ENCODE results near the gene S100A7A.
A peak's percentile ranks its signal among the peaks of the same experiment; 100 is the strongest.
"Not testable (repeated sequence)": the region's sequence is repeated elsewhere in the genome, so short reads cannot be mapped to it uniquely, and the experiment has no call there.

The S100A7A gene

DNA sequence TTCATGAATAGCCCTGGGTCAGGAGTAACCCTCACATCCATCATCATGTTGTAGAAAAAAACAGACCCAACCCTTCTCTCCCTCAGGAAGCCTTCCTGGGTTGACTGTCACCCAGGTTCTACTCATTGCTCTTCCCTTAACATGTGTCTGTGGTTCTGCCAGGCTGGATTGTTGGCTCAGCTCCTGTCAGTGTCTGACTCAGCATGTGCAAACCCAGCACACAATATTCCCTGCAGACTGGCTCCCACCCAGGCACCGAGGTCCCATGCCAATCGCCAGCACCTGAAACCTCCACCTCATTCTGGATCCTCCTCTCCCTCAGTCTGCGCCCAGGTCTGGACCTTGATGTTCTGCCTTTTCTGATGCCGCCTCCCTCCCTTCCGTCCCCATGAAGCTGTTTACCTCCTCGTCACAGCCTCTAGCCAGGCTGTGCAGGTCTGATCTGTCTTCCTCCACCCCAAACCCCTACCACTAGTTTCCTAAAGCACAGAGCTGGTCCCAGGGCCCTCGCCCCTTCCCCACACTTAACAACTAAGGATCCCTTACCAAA, 21.1 kb upstream of the S100A7A start:
- no peak for DNase-seq (ENCODE audit: low spot score)

DNA sequence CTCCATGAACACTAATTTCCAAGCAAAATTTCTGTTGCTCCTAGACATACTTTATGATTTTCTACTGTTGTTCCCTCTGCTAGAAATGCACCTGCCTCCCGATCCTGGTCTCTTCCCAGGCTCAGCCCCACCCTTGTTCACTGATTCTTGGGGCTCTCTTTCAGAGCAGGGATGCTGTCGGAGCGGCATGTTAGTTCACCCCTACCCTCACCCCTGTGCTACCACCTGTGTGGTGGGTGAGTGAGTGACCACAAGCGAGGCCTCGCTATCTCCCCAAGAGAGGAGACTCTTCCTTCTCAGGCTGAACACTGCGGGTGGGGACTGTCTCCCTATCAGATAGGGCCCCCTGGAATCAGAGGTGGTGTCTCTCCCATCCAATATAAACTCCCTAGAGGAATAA, 20.5 kb upstream of the S100A7A start:
- DNase-seq (ENCODE audit: low spot score): no peak

DNA sequence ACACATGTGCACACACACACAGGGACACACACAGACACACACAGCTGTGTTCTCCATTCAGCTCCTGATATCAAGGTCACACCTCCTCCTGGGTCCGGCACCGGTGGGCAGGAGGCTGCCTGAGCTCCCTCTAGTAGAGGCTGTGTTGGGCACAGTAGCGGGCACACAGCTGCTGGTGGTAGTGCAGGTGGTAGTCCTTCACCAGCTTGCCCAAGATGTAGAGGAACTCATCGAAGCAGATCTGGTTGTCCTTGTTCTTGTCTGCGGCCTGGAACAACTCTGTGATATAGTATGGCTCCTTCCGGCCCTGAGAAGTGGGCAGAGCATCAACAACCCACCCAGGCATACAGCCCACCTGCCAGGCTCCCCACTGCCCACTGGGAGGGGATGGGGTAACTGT, 19.9 kb upstream of the S100A7A start:
- DNase-seq (ENCODE audit: low spot score): no peak

DNA sequence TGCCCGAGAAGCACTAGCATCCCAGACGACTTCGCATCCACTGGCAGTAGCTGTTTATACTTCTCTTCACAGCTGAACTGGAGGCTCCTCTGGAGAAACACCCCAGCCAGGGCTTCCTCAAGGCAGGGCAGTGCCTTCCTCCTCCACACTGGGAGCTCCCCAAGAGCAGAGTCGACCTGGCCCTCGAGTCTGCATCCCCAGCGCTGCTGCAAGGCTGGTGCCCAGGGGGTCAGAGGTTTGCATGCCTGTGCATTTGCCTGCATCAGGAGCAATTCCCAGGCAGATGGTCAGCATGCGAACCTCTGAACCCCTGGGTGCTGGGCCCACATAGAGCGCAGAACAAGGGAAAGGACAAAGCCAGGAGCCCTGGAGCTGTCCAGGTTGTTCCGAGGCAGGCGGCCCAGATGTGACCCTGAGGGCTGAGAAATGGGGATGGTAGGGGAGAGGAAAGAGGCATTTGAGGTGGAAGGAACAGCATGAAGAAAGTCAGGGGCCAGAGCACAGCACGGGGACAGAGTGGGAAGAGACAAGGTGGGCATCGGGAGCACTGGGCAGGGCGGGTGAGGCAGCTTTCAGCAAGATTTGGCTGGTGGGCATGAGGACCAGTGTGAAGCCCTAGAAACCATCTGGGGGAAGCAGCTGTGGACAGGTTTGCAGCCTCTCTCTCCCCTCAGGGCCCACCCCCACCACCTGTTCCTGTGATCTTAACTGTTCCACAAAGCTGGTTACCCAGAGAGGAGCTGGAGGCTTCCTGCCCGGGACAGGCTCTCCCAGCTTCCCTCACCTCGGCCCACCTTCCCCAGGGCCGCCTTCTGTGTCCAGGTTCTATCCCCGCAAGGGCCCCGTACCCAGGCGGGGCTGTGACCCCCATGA, 19.0 kb upstream of the S100A7A start:
- no peak for DNase-seq (ENCODE audit: low spot score)

DNA sequence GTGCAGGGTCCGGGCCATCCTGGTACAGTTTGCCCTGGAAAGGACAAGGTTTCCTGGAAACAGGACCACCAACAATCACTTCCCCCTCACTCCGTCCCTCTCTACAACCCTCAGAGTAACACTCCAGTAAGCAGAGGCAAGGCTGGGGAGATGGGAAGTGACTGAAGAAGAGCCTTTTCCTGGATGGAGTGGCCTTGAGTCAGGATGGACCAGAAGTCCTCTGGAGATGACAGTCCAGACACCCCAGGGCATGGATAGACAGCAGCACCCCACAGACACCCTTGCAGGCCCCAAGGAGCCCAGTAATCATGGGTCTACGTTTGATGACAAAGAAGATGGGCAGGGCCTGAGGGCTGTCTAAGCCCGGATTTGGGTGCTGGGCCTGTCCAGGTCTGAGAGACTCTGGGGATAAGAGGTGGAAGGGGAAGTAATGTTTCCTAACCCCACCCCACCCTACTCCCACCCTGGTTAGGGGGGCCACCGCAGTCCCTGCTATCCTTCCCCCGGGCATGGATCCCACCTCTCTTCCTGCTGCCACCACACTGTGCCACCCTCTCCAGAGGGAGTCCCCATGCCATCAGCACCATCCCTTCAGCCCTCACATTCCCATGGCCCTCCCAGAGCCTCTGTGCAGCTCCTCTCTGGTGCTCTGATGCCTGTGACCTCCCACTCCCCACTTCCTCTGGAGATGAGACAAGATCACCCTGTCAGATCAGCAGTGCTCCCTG, 18.2 kb upstream of the S100A7A start:
- DNase-seq (ENCODE audit: low spot score): no peak

DNA sequence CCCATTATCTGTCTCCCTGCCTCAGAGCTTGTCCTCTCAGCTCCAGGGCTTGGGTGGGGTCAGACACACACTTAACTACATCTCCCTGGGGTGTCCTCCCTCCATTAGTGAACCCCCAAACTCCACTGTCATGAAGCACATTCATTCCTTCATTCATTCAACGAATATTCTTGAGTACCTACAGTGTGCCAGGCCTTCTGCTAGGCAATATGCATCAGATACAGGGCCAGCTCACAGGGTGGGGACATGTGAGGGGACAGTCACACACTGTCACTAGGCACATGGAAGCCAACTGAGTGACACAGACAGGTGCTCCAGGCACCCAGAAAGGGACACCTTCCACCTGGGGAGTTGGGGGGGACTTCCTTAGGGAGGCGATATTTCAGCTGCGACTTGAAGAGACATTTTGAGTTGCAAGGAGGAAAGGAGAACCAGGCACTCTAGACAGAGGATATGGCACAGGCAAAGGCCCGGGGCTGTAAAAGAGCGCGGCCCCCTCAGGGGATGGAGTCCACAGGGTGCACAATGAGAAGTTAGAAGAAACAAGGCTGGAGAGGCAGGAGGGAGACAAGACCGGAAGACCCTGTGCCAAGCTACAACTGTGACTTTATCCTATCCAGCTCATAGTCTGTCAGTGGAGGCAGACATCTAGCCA, 16.8 kb upstream of the S100A7A start:
- no peak for DNase-seq (ENCODE audit: low spot score)

DNA sequence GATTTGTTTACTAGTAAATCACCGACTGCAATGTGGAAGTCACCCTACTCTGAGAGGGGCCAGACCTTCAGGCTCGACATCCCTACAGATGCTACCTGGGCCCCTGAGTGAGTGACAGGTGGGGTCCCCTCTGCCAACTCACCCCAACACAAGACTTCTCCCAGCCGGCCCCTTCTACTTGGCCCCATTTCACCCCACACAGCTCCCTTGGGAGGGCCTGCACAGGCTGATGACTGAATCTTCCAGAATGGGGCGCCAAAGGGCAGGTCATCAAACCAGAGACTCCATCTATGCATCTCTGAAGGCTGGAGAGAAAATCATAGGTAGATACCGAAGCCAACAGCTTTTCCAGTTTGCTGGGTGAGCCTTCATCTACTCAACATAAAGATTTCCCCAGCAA, 16.1 kb upstream of the S100A7A start:
- DNase-seq (ENCODE audit: low spot score): no peak

DNA sequence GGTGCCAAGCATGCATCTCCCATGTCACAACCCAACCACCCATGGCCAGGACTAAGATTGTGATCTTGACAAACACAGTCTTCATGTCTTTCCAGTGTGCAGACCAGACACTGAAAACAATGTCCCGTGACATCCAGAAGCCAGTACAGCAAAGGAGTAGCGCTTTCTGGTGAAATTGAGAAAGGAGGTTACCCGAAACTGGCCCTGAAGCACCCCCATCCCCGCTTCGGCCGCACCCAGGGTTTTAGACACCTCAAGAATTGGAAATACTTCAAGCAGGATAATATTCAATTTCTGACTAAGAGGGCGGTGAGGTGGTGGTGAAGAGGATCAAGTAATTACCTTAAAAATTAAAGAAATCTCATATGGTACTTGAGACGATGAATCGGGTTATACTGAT, 14.9 kb upstream of the S100A7A start:
- DNase-seq (ENCODE audit: low spot score): no peak

DNA sequence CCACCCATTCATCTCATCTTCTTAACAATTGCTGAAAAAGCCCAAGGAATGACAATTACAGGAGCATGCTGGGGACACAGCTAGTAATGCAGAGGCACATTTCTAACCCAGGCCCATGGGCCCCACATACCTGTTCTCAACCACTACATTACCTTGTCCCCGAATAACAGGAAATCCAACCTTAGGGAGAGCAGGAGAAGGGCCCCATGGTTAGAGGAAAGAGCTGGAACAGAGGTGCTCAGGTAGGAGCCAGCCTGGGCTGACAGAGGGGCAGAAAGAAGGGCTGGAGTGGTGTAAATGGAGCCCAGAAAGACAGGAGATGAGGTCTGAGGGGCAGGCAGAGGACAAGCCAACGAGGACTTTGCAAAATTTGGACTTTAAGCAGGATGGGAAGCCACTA, 14.1 kb upstream of the S100A7A start:
- DNase-seq (ENCODE audit: low spot score): no peak

DNA sequence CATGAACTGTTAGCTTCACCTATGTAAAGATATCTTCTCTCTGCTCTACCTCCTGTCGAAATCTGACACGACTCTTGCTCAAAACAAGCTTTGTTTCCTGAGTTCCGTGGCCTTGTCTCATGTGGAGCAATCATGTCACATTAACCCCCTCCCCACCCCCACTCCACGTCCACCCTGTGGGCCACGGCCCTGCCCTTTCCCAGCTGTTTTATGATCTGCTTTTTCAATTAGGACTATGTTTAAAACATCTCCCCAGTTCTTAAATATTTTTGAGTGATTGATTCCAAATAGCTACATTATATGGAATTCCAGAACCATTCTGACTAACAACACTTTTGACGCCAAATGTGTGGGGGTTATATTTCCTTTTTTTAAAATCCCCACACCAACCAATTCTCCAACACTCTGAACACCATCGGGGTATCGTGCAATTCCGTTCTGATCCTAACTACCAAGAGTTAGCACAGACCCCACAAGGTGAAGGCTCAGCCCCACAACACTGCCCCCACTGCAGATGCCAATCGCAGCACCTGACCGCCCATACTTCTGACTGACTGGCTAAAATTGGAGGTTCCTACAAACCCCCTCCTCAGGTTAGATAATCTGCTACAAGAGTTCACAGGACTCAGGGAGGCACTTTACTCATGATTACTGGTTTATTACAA, 12.8 kb upstream of the S100A7A start:
- no peak for DNase-seq (ENCODE audit: low spot score)

DNA sequence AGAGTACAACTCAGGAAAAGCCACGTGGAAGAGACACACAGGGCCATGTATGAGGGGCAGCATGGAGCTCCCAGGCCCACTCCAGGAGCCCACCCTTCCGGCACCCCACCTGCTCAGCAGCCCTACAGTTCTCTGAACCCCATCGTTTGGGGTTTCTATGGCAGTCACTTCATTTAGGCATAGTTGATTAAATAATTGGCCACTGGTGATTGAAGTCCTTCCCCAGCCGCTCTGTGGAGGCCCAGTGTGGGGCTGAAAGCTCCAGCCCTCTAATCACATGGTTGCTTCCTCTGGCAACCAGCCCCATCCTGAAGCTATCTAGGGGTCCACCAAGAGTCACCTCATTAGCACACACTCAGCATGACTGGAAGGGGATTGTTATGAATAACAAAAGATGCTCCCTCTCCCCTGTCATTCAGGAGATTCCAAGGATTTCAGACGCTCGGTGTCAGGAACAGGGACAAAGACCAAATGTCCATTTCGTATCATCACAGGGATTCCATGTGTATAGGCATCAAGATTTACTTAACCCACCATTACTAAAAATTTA, 12.2 kb upstream of the S100A7A start:
- DNase-seq (ENCODE audit: low spot score): no peak

DNA sequence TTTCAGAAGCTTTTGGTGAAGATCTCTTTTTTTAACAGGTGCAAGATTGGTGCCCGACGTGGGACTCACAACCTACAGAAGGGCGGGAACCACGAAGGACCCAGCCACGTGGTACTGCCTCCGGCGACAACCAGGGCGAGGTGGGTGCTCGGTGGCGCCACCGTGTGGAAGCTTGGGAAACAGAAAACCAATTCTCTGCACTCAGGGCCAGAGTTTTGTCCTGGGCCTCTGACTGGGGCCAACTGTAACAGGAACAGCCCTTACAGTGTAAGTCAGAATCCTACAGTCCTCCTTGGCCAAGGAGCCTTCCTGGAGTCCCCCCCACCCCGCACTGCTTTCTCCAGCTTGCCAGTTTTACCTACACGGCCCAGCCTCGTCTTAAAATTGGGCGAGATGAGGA, 11.6 kb upstream of the S100A7A start:
- DNase-seq (ENCODE audit: low spot score): peak; percentile 45

DNA sequence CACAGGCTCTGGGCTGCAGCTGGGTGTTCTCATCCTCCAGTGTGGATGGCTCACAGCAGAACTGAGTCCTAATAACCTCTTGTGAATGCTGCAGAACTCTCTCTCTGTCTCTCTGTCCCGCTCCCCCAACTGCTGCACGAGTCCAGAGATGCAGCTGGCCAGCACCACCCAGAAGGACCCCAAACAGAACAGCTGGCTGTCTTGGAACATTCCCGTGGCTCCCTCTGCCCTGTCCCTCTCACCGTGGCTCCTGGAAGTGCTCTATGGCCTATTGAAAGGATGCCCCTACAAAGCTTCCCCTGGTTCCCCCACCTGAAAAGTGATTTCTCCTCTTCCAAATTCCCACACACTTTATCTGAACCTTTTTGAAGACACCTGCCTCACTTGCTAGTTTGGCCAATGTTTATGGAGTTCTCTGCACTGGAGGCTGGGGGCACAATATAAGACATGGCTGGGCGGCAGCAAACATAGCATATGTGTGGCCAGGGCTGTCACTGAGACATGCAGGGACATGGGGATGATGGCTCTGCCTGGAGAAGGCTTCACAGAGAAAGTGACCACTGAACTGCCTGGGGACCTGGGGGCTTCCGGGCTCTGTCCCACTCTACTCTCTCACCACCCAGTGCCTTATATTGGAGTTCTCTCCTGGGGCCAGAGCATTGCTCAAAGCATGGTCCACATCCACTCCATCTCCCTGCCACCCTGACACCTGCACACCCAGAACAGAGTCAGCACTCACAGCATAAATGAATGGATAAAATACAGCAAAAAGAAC, 10.3 kb upstream of the S100A7A start:
- not testable (repeated sequence) for DNase-seq (ENCODE audit: low spot score)

DNA sequence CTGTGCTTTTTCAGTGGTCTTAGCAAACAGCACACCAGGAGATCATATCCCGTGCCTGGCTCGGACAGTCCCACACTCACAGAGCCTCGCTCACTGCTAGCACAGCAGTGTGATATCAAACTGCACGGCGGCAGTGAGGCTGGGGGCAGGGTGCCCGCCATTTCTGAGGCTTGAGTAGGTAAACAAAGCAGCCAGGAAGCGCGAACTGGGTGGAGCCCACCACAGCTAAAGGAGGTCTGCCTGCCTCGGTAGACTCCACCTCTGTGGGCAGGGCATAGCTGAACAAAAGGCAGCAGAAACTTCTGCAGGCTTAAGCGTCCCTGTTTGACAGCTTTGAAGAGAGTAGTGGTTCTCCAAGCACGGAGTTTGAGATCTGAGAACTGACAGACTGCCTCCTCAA, 9.0 kb upstream of the S100A7A start:
- not testable (repeated sequence) for DNase-seq (ENCODE audit: low spot score)

DNA sequence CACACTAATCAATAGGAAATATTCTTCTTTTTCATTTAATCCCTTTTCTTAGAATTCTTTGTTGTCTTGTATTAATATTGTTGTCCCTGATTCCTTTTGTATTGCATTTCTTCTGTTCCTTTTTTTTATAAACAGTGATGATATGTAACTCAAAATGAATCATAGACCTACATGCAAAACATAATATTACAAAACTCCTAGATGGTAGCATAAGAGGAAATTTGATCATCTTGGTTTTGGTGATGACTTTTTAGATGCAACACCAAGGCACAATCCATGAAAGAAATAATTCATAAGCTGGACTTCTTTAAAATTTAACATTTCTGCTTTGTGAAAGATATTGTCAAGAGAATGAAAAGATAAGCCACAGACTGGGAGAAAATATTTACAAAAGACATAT, 2.4 kb upstream of the S100A7A start:
- not testable (repeated sequence) for DNase-seq (ENCODE audit: low spot score)

DNA sequence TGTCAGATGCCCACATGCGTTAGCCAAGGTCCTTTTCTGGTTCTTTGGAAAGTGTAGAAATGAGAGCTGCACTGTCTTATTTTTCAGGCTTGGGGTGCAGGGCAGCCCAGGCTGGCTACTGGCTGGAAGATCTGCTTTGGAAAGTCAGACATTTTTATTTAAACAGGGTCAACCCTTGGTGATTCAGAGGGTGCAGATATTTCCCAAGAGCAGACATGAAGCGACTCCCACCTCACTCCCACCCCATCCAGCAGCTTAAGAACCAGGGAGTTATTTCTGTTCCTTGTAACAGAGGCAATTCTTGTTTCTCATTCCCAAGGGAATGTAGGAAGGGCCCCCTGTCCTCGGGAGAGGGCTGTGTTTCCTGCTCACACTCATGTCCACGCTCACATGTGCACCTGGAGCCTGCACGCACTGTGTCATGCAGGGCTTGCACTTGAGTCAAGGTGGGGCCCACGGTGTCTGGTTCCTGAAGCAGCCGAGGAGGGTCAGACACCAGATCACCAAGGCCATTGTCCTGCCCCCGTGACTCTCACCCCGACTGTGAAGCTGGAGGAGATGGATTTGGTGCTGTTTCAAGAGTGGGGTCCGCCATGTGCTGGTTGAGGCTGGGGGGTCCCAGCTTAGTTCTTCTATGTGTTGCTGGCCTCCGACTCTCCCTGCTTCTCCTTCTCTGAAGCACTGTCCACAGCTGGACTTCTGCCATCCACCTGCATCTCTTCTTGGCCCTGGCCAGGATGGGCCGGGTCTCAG, 992 bp downstream of the S100A7A start:
- no peak for DNase-seq (ENCODE audit: low spot score)

DNA sequence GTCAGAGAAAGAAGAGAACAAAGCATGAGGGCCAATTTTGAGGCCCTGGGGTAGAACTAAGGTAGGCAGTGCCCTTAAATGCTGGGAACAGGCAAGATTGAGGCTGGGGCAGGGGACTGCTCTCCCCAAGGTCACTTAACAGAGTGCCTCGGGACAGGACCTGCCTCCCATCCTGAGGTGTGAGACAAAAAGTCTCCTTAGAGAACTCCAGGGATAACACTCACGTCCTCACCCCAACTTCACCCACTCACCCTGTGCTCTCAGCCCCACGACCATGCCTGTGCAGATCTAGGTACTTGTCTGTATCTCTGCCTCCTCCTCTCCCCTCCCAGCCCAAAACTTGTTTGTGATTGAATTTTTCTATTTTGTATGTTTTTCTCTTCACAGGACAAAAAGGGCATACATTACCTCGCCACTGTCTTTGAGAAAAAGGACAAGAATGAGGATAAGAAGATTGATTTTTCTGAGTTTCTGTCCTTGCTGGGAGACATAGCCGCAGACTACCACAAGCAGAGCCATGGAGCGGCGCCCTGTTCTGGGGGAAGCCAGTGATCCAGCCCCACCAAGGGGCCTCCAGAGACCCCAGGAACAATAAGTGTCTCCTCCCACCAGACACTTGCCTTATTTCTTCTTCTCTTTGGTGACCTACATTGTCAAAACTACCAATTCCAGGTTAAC, 2.6 kb downstream of the S100A7A start:
- not testable (repeated sequence) for DNase-seq (ENCODE audit: low spot score)

DNA sequence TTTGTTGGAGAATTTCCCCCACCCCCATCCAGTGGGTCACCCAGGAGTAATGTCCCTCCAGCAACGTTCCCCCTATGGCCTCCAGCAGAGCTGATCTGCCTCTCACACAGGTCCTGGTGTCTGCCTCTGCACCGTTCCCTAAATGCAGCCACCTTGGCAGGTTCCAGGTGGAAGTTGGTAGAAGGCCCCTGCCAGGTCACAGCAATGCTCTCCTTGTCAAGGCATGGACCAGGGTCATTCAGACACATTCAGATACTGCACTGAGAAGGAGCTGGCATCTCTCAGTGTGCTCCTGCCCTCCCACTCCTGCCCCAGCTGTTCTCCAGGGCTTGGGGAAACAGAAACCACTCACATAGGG, 3.1 kb downstream of the S100A7A start:
- DNase-seq (ENCODE audit: low spot score): not testable (repeated sequence)

DNA sequence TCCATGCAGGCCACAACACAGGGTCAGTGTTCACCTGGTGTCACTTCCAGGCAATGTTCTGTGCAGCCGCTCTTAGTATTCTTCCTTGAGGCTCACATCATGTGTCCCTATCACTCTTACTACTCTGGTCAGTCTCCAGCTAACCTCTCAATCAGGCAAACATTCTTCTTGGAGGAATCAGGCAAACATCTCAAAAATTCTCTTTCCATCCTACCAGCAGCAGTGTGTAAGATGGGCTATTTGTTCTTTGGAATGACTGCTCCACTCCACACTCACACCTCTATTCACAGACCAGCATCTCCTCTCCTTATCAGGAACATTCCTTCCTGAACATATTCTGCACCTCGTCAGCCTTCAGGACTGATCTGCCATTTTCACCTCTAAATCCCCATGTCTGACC, 4.0 kb downstream of the S100A7A start:
- no peak for DNase-seq (ENCODE audit: low spot score)

Data from CD4-positive, alpha-beta T cell treated with Interleukin-2 at 100 ng/mL for 4 hours (primary cell).